Cardiac atrium fibroblast (primary cell): ENCODE measurements around the gene PNKD. TPM values are rescaled to one million over a fixed set of nuclear protein-coding genes. Genes with fewer than 3 reads are reported as not detected.

ENCODE experiments used
- total RNA-seq: library from RNA; depleted of rRNA; stranded (reverse); fragments of >200 nt; gene quantifications from 2 replicates; pipeline ENCODE4 v1.2.3, GENCODE V29; 2015

PNKD gene, protein sequence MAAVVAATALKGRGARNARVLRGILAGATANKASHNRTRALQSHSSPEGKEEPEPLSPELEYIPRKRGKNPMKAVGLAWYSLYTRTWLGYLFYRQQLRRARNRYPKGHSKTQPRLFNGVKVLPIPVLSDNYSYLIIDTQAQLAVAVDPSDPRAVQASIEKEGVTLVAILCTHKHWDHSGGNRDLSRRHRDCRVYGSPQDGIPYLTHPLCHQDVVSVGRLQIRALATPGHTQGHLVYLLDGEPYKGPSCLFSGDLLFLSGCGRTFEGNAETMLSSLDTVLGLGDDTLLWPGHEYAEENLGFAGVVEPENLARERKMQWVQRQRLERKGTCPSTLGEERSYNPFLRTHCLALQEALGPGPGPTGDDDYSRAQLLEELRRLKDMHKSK
- 32.9 and 36.3 TPM in 2 replicates for total RNA-seq

DNA sequence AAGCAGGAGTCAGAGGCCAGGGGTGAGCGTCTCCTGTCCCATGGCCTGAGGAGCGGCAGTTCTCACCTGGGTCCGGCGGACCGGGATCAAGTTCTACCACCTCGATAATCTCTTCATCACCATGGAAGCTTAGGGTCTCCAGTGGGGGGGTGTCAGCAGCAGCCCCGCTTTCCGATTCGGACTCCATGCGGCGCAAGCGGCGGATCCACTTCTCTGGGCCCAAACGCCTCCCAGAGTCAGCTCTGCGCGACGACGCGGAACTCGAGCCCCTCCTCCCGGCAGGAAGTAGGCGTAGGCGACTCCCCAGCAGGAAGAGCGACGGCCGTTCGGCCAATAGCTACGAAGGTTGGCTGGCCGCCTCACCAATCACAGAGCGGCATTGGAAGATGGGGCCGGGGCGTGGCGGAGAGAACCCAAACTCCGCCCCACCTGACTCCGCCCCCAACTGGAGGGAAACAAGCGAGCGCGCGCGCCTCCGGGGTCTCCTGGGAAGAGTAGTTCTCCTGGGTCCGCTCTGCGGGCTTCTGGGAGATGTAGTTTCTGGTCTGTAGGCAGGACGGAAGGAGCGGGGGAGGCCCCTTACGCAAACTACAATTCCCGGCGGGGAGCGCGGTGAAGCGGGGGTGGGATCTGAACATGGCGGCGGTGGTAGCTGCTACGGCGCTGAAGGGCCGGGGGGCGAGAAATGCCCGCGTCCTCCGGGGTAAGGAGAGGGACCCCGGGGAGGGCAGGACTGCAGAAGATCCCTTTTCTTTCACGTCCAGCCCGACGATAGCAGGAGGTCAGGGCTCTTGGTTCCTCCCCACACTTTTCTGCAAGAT, at the start of gene PNKD, which contains the start of gene AAMP:
TSS of gene PNKD (plus strand) at position 620 of the 821 bp plus-strand sequence. CDS start at position 637, 17 bp downstream.
TSS of gene AAMP (minus strand) at position 238 of the 821 bp plus-strand sequence. CDS start at position 187, 51 bp downstream.

DNA sequence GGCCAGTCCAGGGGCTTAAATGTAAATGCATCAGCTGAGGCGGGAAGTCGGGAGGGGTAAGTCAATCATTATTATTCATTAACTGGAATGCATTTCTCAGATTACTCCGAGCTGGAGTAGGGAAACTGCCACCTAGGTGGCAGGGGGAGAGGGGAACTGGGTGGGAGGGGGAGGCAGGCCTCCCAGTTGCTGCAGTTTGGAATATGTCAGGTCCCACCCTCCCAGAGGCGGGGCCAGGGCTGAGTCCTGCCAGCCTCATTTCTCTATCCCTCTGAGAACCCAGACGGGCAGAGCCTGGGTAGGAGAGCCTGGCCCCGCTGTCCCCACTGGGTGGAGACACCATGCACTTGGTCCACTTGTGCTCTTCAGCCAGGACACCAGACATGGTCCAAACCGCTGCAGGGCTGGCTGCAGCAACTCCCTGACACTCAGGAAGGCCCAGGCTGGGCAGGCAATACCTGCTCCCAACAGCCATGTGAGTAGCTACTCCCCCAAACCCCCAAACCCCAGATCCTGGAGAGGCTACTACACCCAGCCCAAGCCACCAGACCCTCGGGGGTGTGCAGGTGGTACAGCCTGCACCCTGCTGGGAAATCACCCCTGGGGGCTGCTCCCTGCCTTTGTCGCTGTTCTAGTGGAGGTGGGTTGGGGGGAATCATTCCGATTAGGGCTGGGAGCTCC, 9.4 kb upstream of the PNKD start, which contains the start of gene GPBAR1:
TSS of gene GPBAR1 (plus strand) at position 274 of the 681 bp plus-strand sequence. CDS start 1,710 bp downstream, outside the sequence.

DNA sequence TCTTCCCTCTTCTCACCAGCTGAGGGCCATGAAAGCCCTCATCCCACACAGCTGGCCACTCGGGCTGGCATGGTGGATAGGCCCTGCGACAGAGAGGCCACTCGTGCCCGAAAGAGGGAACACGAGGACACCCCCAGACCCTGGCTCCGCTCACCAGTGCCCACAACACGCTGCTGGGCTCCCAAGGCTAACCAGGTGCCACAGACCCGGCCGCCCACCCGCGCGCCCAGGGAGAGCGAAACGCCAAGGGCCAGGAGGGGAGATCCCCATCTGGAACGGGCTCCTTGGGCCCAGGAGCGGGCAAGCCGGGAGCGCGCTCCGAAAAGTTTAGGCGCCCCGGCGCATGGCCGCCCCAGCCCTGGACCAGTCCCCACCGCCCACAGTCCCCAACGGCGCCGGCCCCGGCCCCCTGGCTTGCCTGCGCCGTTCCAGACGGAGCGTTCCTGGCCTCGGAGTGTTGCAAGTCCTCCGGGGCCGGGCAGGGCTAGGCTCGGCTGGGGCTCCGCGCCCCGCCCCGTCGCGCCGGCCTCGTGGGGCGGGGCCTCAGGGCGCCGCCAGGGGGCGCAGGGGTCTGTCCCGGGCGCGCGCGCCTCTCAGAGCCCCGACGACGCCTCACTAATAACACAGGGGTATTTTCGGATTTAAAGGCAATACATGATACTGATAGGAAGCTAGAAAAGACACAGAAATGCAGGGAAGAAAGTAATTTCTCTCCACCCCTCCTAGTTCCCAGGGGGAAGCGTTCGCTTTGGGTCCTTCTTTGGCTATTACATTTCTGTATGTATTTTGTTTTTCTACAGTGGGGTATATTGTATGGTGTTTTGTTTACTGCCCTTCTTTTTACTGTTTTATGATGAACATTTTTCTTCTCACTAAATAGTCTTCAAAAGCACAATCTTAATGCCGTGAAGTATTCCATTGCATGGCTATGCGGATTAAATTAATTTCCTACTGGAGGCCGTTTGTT, 22.0 kb downstream of the PNKD start, which contains the start of gene TMBIM1:
TSS of gene TMBIM1 (minus strand) at position 456 of the 967 bp plus-strand sequence. CDS start 10,362 bp downstream, outside the sequence.

DNA sequence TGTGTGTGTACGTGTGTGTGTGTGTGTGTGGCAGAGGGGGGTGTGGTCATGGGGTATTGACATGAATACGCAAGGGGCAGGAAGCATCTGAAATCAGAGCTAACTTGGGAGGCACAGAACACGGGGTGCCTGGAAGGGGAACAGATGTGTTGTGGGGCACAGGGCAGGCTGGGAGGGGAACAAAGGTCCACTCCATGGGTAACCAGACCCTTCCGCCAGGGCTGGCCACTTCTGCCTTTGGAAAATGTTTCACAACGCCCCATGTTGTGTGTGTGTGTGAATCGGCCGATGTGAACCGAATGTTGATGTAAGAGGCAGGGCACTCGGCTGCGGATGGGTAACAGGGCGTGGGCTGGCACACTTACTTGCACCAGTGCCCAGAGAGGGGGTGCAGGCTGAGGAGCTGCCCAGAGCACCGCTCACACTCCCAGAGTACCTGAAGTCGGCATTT, 111.6 kb downstream of the PNKD start, which contains the start of gene SLC11A1:
TSS of gene SLC11A1 (plus strand) at position 358 of the 451 bp plus-strand sequence. CDS start 96 bp downstream, outside the sequence.

Other genes with a start within 250 kb of the PNKD start
- not detected in 2 replicates for gene RUFY4, start 201.3 kb upstream of the PNKD start, total RNA-seq
- gene CXCR2, start 144.5 kb upstream of the PNKD start, total RNA-seq: not detected in 2 replicates
- gene CXCR1, start 103.6 kb upstream of the PNKD start, total RNA-seq: not detected in 2 replicates
- 444 and 448 TPM in 2 replicates for gene ARPC2, start 53.3 kb upstream of the PNKD start, total RNA-seq
- not detected in 2 replicates for gene GPBAR1, start 9.5 kb upstream of the PNKD start, total RNA-seq
- gene AAMP, start 382 bp upstream of the PNKD start, total RNA-seq: 86.7 and 116 TPM in 2 replicates
- 109 and 139 TPM in 2 replicates for gene TMBIM1, start 22.0 kb downstream of the PNKD start, total RNA-seq
- not detected in 2 replicates for gene CATIP, start 86.3 kb downstream of the PNKD start, total RNA-seq
- gene SLC11A1, start 111.8 kb downstream of the PNKD start, total RNA-seq: under 0.01 TPM in 2 replicates
- gene CTDSP1, start 129.3 kb downstream of the PNKD start, total RNA-seq: 87.0 and 94.2 TPM in 2 replicates
- not detected in 2 replicates for gene VIL1, start 148.6 kb downstream of the PNKD start, total RNA-seq